Right lobe of liver (tissue), 4 donors: ENCODE measurements around the gene LTBP1.

Experiments used
- POLR2A ChIP-seq: fragments of 450-650 bp; IDR thresholded peaks from one replicate; pipeline ENCODE4 v1.6.1; 2017; ENCODE audit warnings: antibody characterized with exemption, mild to moderate bottlenecking
- TF ChIP-seq, protein P1 (sequence below), 4 donors: fragments of 200-600 bp in 3 of 4; fragments of 450-650 bp in 1 of 4; IDR thresholded peaks; one replicate each; pipeline versions ENCODE4 v1.5.1 to v1.8.0; 2016 to 2022; ENCODE audit warnings: antibody characterized with exemption in 4 of 4, mild to moderate bottlenecking in 2 of 4
- donor health status: DM: no; HTN: no; CAD: no.
- donor health status: DM: no; HTN: no; CAD: no.
- donor health status: DM: no; HTN: yes; CAD: no.

DNA sequence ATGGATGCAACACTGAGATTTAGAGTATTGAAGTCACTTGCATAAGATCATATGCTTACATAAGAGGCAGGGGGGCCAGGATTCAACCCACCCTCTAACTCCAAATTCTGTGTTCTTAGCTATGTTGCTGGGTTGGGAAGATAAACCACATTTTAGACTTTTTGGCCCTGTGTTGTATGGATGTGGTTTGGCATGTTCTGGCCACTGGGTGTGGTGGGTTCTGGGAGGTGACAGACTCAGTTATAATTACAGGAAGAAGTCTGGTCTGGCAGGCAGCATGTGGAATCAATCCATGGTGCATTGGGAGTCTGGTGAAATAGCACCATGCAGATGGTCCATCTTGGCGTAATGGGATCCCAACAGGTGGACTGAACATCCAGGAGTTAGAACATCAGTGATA, 138.9 kb downstream of the LTBP1 start:
- TF ChIP-seq, protein P1, sequence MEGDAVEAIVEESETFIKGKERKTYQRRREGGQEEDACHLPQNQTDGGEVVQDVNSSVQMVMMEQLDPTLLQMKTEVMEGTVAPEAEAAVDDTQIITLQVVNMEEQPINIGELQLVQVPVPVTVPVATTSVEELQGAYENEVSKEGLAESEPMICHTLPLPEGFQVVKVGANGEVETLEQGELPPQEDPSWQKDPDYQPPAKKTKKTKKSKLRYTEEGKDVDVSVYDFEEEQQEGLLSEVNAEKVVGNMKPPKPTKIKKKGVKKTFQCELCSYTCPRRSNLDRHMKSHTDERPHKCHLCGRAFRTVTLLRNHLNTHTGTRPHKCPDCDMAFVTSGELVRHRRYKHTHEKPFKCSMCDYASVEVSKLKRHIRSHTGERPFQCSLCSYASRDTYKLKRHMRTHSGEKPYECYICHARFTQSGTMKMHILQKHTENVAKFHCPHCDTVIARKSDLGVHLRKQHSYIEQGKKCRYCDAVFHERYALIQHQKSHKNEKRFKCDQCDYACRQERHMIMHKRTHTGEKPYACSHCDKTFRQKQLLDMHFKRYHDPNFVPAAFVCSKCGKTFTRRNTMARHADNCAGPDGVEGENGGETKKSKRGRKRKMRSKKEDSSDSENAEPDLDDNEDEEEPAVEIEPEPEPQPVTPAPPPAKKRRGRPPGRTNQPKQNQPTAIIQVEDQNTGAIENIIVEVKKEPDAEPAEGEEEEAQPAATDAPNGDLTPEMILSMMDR (IDR thresholded peaks at IDR 0.05): no peak
- TF ChIP-seq POLR2A: no peak
